ENCODE measurements around the gene LHPP.

DNA sequence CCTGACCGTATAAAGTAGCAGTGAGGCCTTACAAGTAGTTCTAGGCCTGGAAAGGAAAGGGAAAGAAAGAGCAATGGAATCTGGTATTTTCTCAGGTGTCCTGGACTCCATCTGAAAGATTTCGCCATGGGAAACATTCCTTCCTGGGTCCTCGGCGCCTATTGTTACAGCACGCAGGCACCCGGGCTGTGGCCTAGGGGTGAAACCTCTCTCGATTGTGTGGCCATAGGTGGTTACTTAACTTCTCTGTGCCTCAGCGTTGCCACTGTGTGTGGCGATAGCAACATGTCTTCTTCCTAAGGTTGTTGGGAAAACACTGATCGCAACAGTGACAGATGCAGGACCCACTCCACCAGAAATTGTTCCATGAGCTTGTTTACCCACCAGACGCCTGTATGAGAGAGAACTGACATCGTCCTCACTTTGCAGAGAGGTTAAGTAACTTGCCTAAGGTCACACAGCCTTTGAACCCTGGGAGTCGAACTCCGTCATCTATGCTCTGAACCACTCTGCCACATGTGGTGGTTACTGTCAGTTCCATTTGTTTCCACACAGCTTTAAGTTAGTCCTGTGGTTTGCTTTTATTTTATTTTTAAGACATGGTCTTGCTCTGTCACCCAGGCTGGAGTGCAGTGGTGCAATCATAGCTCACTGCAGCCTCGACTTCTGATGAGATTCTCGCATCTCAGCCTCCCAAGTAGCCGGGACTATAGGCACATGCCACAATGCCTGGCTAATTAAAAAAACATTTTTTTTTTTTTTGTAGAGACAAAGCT, 73.4 kb downstream of the LHPP start:
- TF ChIP-seq, protein P1, sequence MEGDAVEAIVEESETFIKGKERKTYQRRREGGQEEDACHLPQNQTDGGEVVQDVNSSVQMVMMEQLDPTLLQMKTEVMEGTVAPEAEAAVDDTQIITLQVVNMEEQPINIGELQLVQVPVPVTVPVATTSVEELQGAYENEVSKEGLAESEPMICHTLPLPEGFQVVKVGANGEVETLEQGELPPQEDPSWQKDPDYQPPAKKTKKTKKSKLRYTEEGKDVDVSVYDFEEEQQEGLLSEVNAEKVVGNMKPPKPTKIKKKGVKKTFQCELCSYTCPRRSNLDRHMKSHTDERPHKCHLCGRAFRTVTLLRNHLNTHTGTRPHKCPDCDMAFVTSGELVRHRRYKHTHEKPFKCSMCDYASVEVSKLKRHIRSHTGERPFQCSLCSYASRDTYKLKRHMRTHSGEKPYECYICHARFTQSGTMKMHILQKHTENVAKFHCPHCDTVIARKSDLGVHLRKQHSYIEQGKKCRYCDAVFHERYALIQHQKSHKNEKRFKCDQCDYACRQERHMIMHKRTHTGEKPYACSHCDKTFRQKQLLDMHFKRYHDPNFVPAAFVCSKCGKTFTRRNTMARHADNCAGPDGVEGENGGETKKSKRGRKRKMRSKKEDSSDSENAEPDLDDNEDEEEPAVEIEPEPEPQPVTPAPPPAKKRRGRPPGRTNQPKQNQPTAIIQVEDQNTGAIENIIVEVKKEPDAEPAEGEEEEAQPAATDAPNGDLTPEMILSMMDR (IDR thresholded peaks at IDR 0.05) = no peak
- no peak for TF ChIP-seq POLR2A (IDR thresholded peaks at IDR 0.05)
